GM21515 (cell line): ENCODE measurements around the gene HRH1.
"Not testable (repeated sequence)": the region's sequence is repeated elsewhere in the genome, so short reads cannot be mapped to it uniquely, and the experiment has no call there.

ENCODE experiments used
- ATAC-seq: cut with Tn5 transposase; IDR thresholded peaks from one replicate; pipeline ENCODE4 v1.9.1; 2021; ENCODE audit not compliant: unreplicated experiment

Gene HRH1

GRCh38 chr3:11170052-11170770 is 15.9 kb downstream of the HRH1 start:
- ATAC-seq: no peak

DNA sequence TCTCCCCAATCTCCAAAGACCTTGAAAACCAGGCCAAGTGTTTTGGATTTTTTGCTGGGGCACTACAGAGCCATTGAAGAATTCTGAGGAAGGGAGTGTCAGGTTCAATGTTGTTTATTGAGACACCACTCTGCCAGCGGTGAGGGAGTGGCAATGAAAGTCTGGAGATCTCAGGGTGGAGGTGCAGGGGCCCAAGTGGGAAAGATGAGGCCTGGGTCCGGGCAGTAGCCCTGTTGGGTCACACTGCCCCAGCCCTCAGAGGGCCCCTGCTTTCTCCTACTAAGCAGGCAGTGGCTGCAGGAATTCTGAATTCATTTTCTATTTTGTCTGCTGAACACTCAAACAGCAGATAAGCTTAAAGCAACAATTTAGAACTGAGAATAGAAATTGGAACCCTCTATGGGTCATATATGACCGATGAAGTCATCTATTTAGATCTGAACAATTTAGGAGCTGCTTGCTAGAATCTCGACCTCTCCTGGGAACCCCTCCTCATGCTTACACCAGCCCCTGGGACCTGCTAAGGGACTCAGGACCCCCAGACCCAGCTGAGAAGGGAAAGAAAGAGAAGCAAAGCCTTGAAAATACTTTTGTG is 17.9 kb downstream of the HRH1 start:
- ATAC-seq: no peak

DNA sequence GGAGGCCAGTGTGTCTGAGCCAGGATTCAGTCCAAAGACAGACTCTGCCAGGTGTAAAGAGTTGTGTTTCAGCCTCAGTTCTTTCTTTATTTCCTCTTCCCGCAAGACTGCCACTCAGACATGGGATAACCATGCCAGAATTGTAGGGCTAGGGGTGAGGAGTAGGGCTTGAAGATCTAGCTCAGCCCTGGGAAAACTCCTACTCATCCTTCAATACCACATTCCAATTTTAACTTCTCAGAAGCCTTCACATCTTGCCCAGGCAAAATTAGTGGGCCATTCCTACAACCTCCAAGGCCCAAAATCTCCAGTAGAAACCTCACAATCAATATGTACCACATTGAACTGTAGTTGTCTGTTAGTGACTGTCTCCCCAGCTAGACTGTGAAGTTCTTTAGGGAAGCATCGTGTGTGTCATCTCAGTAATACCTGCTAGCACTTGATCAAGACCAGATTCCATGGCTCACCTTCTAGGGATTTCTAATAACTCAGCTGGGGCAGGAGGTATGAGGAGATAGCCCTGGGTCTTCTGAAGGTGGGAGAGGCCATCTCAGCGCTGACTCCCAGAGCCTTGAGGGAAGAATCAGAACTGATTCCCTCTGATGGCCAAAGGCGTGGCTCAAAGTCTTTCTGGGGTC is 19.7 kb downstream of the HRH1 start:
- ATAC-seq: no peak

DNA sequence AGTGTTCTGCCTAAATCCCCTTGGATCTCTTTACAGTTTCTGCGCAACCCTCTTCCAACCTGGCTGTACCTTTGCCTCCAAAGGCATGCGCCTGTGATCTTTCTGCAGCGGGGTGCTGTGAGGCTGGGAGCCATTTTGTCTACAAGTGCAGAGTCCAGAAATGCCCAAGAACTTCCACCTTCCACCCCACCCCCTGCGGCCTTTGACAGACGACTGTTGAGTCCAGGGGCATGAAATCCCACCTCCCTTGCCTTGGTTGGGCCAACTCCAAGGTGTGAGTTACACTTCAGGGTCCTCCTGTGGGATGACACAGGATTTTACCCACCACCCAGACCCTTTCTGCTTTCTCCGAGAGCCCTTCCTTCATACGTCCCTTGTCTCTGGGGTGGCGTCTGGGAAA is 24.1 kb downstream of the HRH1 start:
- no peak for ATAC-seq

GRCh38 chr3:11184328-11184969 is 30.2 kb downstream of the HRH1 start:
- not testable (repeated sequence) for ATAC-seq

DNA sequence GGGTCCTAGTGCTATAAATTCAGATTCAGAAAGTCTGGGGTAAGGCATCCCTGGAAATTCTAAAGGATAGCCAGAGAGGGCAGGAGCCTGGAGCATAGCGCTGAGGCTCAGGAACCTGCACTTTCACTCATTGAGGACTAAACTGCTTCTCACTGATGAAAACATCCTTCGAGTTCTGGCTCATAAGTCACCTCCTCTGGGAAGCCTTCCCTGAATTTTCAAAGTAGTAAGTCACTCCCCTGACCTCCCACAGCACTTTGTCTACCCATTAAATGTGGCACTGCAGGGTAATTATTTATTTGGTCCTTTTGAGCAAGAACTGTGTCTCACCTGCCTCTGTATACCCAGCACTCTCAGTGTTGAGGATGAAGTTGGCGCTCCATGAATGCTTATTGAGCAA is 30.9 kb downstream of the HRH1 start:
- ATAC-seq: no peak

- no peak for ATAC-seq
These were observed 31.4 kb downstream of the HRH1 start for GRCh38 chr3:11185564-11186317.

DNA sequence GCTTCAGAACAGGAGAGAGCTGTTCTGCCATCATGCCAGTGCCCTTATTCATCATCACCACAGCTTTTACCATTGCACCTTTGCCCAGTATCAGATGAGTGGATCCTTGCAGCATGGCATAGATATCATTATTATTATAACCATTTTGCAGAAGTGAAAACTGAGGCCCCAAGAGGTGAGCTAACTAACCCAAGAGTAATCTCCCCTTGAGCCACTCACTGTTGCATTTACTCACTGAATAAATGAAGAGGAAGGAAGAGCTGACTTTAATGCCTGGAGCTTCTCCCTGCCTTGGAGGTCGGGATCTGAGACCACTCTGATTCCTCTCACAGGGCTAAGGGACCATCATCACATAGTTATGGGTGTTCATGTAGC is 32.0 kb downstream of the HRH1 start:
- ATAC-seq: no peak

DNA sequence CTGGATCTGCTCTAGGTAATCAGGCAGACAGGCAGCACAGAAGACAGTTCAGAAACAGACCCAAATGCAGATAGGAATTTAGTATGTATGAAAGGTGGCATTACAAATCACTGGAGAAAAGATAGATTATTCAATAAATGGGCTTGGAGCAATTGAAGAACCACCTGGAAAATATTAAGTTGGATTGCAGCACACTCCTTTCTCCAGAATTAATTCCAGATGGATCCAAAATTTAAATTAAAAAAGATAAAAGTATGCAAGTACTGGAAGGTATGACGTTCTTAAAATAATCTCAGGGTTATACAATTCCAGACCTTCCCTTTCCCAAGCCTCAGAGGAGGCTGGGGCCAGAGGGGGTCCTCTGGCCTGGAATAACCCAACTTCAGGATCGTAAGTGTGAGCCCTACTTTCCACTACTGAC is 32.5 kb downstream of the HRH1 start:
- no peak for ATAC-seq

DNA sequence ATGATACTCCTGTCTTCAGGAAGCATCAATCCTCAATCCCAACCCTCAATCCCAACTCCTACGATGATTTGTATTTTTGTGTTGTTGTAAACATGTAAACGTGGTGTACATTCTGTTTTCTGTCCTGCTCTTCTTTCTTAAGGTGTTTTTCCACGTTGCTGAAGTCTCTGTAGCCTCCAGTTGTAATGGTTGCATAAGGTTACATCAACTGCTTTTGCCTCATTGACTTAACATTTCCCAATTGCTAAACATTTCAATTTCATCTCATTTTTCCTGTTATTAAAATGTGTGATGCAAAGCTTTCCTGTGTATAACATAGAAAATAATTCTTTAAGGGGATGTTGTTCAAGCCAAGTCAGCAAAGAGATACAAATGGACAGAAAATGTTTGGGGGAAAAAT is 33.4 kb downstream of the HRH1 start:
- ATAC-seq: no peak

- no peak for ATAC-seq
These were observed 33.9 kb downstream of the HRH1 start for GRCh38 chr3:11188231-11188630.

GRCh38 chr3:11195201-11195600 is 40.9 kb downstream of the HRH1 start:
- ATAC-seq: no peak

DNA sequence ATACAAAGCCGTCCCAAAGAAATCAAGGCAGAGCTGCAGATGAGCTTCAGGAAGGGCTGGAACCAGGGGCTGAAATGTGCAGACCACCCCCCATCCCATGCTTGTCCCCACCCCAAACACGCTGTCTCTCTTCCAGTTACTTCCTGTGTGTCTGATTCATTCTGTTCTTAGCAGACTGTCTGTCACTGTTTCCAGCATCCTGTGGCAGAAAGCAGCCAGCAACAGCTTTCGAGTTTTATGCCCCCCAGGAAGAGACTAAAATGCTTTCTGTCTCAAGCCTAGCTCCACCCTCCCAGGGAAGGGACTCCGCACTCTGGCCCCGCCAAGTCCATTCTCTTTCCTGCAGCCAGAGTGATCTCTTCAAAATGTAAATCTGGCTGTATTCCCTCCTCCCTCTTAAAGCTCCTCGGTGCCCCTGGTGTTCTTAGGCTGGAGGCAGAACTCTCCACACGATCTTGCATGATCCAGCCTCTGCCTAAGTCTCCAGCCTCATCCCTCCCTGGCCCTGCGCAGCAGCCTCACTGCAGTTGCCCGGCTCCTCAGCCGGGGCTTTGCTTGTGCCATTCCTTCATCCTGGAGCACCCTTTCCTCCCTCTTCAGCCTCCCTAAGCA is 41.5 kb downstream of the HRH1 start:
- ATAC-seq: no peak

DNA sequence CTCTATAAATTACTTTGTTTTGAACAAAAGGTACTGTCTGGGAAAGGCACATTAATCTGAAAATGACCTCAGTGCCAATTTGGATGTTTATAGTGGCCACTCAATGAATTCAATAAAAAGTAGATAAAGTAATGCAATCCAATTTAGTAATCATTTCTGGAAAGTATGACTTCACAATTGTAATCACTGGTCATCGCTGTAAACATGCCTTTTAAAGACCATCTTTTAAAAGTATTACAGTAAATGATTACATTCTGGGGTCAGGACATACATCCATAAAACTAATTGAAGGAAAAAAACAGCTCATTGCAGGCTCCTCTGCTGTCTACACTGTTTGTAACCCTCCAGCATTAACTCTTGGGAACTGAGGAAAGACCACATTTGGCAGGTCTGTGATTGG is 43.2 kb downstream of the HRH1 start:
- no peak for ATAC-seq

GRCh38 chr3:11198070-11198469 is 43.8 kb downstream of the HRH1 start:
- no peak for ATAC-seq

GRCh38 chr3:11198495-11198894 is 44.2 kb downstream of the HRH1 start:
- ATAC-seq: no peak

GRCh38 chr3:11199902-11200845 is 45.9 kb downstream of the HRH1 start:
- ATAC-seq: no peak

- no peak for ATAC-seq
These were observed 47.1 kb downstream of the HRH1 start for GRCh38 chr3:11201251-11202019.

DNA sequence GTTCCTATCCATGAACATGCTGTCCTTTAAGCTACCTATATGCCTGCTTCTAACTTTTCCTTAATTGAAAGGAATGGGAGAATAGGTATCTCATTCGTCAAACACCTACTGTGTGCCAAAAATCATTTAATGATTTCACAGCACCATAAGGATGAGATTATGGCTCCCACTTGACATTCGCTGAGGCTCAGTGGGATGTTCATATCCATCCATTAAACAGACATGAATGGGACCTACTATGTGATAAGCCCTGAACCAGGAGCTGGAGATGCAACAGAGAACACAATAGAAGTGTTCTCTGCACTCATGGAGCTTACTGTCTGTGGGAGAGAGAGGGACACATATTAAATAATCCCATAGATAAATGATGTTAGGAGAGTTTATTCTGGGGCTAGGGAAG is 49.7 kb downstream of the HRH1 start:
- ATAC-seq: no peak
